ENCODE measurements around the gene HERPUD2.
"Not testable (repeated sequence)": the region's sequence is repeated elsewhere in the genome, so short reads cannot be mapped to it uniquely, and the experiment has no call there.

Gene HERPUD2

GRCh38 chr7:35700333-35700732, 5.4 kb upstream of the HERPUD2 start:
- Mint-ChIP-seq H3K9me3 (no peaks in the 10 kb centered on the region), H3K4me3 (peak overlapping the region; percentile 21), H3K27ac (peak overlapping the region; percentile 46), H3K27me3 (no peaks in the 10 kb centered on the region), H3K4me1 (ENCODE audit: low read depth) (peaks cover 48% of the 10 kb centered on the region), H3K36me3 (ENCODE audit: low read depth) (peaks cover 14% of the 10 kb centered on the region)

GRCh38 chr7:35699796-35700305, 4.9 kb upstream of the HERPUD2 start:
- Mint-ChIP-seq H3K9me3 (no peaks in the 10 kb centered on the region), H3K4me1 (ENCODE audit: low read depth) (peaks cover 50% of the 10 kb centered on the region), H3K4me3 (peak overlapping the region; percentile 21), H3K36me3 (ENCODE audit: low read depth) (peaks cover 14% of the 10 kb centered on the region), H3K27me3 (no peaks in the 10 kb centered on the region), H3K27ac (peak overlapping the region; percentile 46)

GRCh38 chr7:35698382-35698781, 3.4 kb upstream of the HERPUD2 start:
- peaks cover 56% of the 10 kb centered on the region for H3K4me1 Mint-ChIP-seq (ENCODE audit: low read depth)
- not testable (repeated sequence) for H3K9me3 Mint-ChIP-seq, H3K4me3 Mint-ChIP-seq, H3K27me3 Mint-ChIP-seq, H3K27ac Mint-ChIP-seq
- H3K36me3 Mint-ChIP-seq (ENCODE audit: low read depth): peaks cover 18% of the 10 kb centered on the region

DNA sequence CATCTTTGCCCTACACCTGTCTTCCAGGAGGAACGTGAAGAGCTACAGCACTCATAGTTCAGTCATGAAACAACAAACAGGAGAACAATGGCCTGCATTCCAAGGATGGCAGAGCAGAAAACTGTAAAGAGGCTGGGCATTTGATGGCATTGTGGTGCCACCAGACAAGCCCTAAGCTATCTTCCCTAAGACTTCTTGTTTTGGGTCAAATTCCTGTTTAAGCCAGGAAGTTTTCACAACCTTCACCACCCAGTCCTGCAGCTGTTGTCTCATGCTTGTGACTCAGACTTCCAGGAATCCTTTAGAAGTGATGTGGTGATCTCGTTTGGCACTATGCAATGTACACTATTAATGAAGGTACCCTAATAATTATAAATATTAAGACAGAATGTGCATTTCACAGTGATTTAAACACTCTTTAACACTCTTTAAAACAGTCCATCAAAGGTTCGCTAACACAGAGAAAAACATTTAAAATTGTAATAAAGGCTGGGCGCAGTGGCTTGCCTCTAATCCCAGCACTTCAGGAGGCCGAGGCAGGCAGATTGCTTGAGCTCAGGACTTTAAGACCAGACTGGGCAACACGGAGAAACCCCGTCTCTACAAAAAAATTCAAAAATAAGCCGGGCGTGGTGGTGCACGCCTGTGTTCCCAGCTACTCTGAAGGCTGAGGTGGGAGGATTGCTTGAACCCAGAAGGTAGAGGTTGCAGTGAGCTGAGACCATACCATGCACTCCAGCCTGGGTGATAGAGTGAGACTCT, 2.7 kb upstream of the HERPUD2 start:
- Mint-ChIP-seq H3K27ac (no peak overlapping the region), H3K4me3 (no peak overlapping the region), H3K4me1 (ENCODE audit: low read depth) (peaks cover 64% of the 10 kb centered on the region), H3K9me3 (no peaks in the 10 kb centered on the region), H3K36me3 (ENCODE audit: low read depth) (peaks cover 18% of the 10 kb centered on the region), H3K27me3 (no peaks in the 10 kb centered on the region)

DNA sequence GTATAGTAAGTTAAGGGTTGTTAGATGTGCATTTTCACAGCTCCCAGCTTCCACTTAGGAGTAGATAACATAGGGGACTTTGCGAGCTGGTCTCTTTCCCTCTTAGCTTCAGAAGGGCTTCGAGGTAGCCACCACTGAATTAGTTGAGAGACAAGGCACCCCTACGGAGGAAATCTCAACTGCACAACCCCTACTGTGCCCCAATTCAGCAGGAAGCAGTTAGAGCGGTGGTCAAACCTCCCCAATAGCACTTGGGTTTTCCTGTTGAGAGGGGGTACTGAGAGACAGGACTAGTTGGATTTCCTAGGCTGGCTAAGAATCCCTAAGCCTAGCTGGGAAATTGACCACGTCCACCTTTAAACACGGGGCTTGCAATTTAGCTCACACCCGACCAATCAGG, 1.1 kb upstream of the HERPUD2 start:
- Mint-ChIP-seq H3K27me3 (no peaks in the 10 kb centered on the region), H3K4me1 (ENCODE audit: low read depth) (peaks cover 72% of the 10 kb centered on the region), H3K4me3 (peak overlapping the region; percentile 92), H3K27ac (peak overlapping the region; percentile 96), H3K36me3 (ENCODE audit: low read depth) (peaks cover 18% of the 10 kb centered on the region), H3K9me3 (no peaks in the 10 kb centered on the region)

DNA sequence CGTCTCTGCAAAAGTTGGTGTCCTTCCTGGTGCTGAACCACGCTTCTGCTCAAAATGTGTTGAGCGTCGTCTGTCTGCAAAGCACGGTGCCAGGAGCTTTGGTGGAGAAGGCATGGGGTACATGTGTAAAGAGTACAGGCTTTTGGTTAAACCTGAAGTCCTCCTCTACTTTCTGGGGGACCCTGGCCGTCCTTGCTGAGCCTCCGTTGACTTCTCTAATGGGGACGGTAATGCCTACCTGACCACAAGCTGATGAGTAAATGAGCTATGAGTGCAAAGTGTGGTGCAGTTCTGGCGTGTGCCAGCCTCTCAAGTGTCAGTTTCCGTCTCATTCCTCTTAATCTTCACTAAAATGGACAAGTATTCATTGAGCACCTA, 527 bp upstream of the HERPUD2 start:
- H3K36me3 Mint-ChIP-seq (ENCODE audit: low read depth): peaks cover 18% of the 10 kb centered on the region
- H3K4me3 Mint-ChIP-seq: peak overlapping the region; percentile 92
- peaks cover 71% of the 10 kb centered on the region for H3K4me1 Mint-ChIP-seq (ENCODE audit: low read depth)
- H3K9me3 Mint-ChIP-seq: no peaks in the 10 kb centered on the region
- H3K27me3 Mint-ChIP-seq: no peaks in the 10 kb centered on the region
- H3K27ac Mint-ChIP-seq: peak overlapping the region; percentile 96

GRCh38 chr7:35694161-35694783, 663 bp downstream of the HERPUD2 start:
- H3K4me3 Mint-ChIP-seq: peak overlapping the region; percentile 92
- H3K9me3 Mint-ChIP-seq: no peaks in the 10 kb centered on the region
- peaks cover 70% of the 10 kb centered on the region for H3K4me1 Mint-ChIP-seq (ENCODE audit: low read depth)
- peaks cover 18% of the 10 kb centered on the region for H3K36me3 Mint-ChIP-seq (ENCODE audit: low read depth)
- no peaks in the 10 kb centered on the region for H3K27me3 Mint-ChIP-seq
- H3K27ac Mint-ChIP-seq: peak overlapping the region; percentile 83

DNA sequence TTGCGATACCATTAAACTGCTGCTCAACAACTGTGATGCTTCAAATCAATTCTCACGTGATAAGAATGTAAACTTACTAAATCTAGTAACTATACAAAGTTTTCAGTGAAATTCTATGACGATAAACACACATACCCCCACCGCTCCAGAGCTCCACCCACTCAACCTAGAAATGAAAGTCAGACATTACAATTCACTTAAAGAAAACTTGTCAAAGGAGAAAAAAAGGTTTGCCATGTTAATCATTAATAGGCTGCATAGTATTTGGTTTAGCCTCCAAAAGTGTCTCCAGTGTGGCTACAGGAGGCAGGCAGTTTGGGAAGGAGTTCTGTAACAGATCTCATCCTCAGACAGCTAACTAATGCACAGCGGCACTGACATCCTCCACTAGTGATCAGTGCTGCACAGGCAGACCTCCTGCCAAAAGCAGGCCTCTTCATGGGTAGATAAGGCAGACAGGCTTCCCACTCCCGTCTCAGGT, 3.1 kb downstream of the HERPUD2 start:
- Mint-ChIP-seq H3K9me3 (no peaks in the 10 kb centered on the region), H3K27ac (peak overlapping the region; percentile 88), H3K27me3 (no peaks in the 10 kb centered on the region), H3K36me3 (ENCODE audit: low read depth) (peaks cover 17% of the 10 kb centered on the region), H3K4me1 (ENCODE audit: low read depth) (peaks cover 85% of the 10 kb centered on the region), H3K4me3 (peak overlapping the region; percentile 92)

DNA sequence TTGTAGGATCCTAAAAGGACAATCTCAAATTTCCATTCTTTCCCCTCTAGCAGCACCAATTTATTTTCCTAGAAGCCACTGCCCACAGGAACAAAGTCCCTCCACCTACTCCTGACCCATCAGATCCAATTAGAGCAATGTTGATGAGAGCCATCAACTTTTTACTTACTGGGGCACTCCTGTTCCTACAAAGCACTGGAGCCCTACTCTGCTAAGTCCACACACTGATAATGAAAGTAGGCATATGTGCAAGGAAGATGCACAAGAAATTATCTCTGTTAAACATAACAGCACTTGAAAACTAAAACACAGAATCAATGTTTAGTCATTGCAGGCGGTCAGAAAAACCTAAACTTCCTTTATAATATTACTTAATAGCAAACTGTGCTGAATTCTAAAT, 3.6 kb downstream of the HERPUD2 start:
- no peaks in the 10 kb centered on the region for H3K27me3 Mint-ChIP-seq

GRCh38 chr7:35690614-35691013, 4.3 kb downstream of the HERPUD2 start:
- Mint-ChIP-seq H3K4me3 (peak overlapping the region; percentile 92), H3K4me1 (ENCODE audit: low read depth) (peaks cover 74% of the 10 kb centered on the region), H3K27ac (peak overlapping the region; percentile 88)
- not testable (repeated sequence) for H3K9me3 Mint-ChIP-seq; H3K36me3 Mint-ChIP-seq (ENCODE audit: low read depth); H3K27me3 Mint-ChIP-seq

More for the DNA sequence above, 3.6 kb downstream of the HERPUD2 start:
- Mint-ChIP-seq H3K27ac (peak overlapping the region; percentile 88), H3K4me1 (ENCODE audit: low read depth) (peaks cover 82% of the 10 kb centered on the region), H3K4me3 (peak overlapping the region; percentile 92), H3K9me3 (no peaks in the 10 kb centered on the region), H3K36me3 (ENCODE audit: low read depth) (peaks cover 12% of the 10 kb centered on the region)

GRCh38 chr7:35685781-35686180, 9.2 kb downstream of the HERPUD2 start:
- peaks cover 74% of the 10 kb centered on the region for H3K4me1 Mint-ChIP-seq (ENCODE audit: low read depth)
- H3K9me3 Mint-ChIP-seq: no peaks in the 10 kb centered on the region
- H3K36me3 Mint-ChIP-seq (ENCODE audit: low read depth): peaks cover 30% of the 10 kb centered on the region
- H3K4me3 Mint-ChIP-seq: no peak overlapping the region
- H3K27ac Mint-ChIP-seq: no peak overlapping the region
- H3K27me3 Mint-ChIP-seq: no peaks in the 10 kb centered on the region

GRCh38 chr7:35681231-35682029, 13.5 kb downstream of the HERPUD2 start:
- Mint-ChIP-seq H3K9me3 (no peaks in the 10 kb centered on the region), H3K4me3 (peak overlapping the region; percentile 31), H3K27me3 (no peaks in the 10 kb centered on the region), H3K4me1 (ENCODE audit: low read depth) (peaks cover 67% of the 10 kb centered on the region), H3K36me3 (ENCODE audit: low read depth) (peaks cover 29% of the 10 kb centered on the region), H3K27ac (peak overlapping the region; percentile 32)

GRCh38 chr7:35680403-35681013, 14.4 kb downstream of the HERPUD2 start:
- Mint-ChIP-seq H3K27me3 (no peaks in the 10 kb centered on the region), H3K27ac (peak overlapping the region; percentile 3), H3K9me3 (no peaks in the 10 kb centered on the region), H3K4me3 (peak overlapping the region; percentile 30), H3K4me1 (ENCODE audit: low read depth) (peaks cover 74% of the 10 kb centered on the region), H3K36me3 (ENCODE audit: low read depth) (peaks cover 29% of the 10 kb centered on the region)

- peaks cover 9% of the 10 kb centered on the region for H3K36me3 Mint-ChIP-seq (ENCODE audit: low read depth)
- peak overlapping the region; percentile 23 for H3K27ac Mint-ChIP-seq
- no peak overlapping the region for H3K4me3 Mint-ChIP-seq
- no peaks in the 10 kb centered on the region for H3K27me3 Mint-ChIP-seq
- peaks cover 57% of the 10 kb centered on the region for H3K4me1 Mint-ChIP-seq (ENCODE audit: low read depth)
- no peaks in the 10 kb centered on the region for H3K9me3 Mint-ChIP-seq
These were observed 17.2 kb downstream of the HERPUD2 start for GRCh38 chr7:35677582-35678356.

Measured in stimulated activated naive CD8-positive, alpha-beta T cell treated with anti-CD3 and anti-CD28 coated beads, Interleukin-15, Interleukin-2, amounts not matched to agents 100 ng/mL and 50 ng/mL, for 24 hours (primary cell).